H1 (cell line): ENCODE measurements around the gene ZNHIT3. TPM values are rescaled to one million over a fixed set of nuclear protein-coding genes. Genes with fewer than 3 reads are reported as not detected.

Experiments
- FOSL1 ChIP-seq: IDR thresholded peaks from 2 replicates; pipeline ENCODE4 v1.6.1; 2011; ENCODE audit warnings: mild to moderate bottlenecking, low read depth, low read length, moderate library complexity; ENCODE audit not compliant: insufficient read depth
- SIX5 ChIP-seq: IDR thresholded peaks from 2 replicates; pipeline ENCODE4 v1.6.1; 2011; ENCODE audit warnings: mild to moderate bottlenecking, low read depth, low read length
- polyA plus RNA-seq, 7 experiments: library from polyadenylated mRNA; depleted of rRNA in 3 of 7; stranded (reverse) in 5 of 7; unstranded in 2 of 7; fragments of >200 nt in 5 of 7; fragments of 200-250 nt in 2 of 7; gene quantifications; 1 replicate in 5 of 7; 2 replicates in 1 of 7; 4 replicates in 1 of 7; pipeline versions ENCODE4 v1.2.1 to v1.2.3, GENCODE V29; 2011 to 2013; ENCODE audit warnings: missing spikeins in 2 of 7, mixed read lengths in 2 of 7
- total RNA-seq: library from RNA; stranded (reverse); fragmentation: NEBNext Ultra II Directional; extraction: Animal tissue kit (Norgen Biotek cat#: 25700); gene quantifications from 2 replicates; pipeline ENCODE4 v1.2.1, GENCODE V29; 2021

The ZNHIT3 gene
- total and polyA plus RNA-seq, 2 of the 8 experiments (the other 6 are each of a cell fraction or from before 2014, with no cell fraction given), result 59.1 to 147 TPM

DNA sequence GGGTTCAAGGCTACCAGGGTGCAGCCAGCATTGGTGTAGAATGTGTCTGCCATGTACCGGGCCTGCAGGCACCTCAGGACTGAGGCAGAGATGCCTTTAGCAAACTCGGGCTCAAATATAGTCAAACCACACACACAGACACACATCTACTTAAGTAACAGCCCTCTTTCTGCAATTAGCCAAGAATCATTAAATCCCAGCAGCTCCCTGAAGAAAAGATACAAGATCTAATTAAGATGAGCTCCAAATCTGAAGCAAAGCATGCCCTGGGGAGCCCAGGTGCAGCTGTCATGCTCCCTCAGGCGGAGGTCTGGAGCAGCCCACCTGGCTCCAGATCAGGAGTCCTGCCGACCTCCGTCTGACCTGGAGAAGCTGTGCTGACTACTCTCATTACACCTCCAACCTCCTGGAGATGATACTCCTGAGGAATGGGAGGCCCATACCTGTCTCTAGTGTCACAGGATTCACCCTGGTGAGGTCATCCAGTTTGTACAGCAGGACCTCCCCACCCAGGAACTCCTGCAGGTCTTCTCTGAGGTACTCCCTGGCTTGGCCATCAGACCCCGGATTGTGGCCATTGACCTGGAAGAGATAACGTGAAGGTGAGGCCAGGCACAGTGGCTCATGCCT lies 41.3 kb downstream of the ZNHIT3 start (continued):
- TF ChIP-seq SIX5 (no peak), FOSL1 (no peak)
